ENCODE measurements around the gene RAMP1.

- TF ChIP-seq GABPA (IDR thresholded peaks at IDR 0.05; ENCODE audit: low read depth) (no peak), REST (IDR thresholded peaks at IDR 0.05; ENCODE audit: insufficient replicate concordance, low read depth) (no peak)
- TF ChIP-seq, protein P1, sequence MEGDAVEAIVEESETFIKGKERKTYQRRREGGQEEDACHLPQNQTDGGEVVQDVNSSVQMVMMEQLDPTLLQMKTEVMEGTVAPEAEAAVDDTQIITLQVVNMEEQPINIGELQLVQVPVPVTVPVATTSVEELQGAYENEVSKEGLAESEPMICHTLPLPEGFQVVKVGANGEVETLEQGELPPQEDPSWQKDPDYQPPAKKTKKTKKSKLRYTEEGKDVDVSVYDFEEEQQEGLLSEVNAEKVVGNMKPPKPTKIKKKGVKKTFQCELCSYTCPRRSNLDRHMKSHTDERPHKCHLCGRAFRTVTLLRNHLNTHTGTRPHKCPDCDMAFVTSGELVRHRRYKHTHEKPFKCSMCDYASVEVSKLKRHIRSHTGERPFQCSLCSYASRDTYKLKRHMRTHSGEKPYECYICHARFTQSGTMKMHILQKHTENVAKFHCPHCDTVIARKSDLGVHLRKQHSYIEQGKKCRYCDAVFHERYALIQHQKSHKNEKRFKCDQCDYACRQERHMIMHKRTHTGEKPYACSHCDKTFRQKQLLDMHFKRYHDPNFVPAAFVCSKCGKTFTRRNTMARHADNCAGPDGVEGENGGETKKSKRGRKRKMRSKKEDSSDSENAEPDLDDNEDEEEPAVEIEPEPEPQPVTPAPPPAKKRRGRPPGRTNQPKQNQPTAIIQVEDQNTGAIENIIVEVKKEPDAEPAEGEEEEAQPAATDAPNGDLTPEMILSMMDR (IDR thresholded peaks at IDR 0.05; ENCODE audit: insufficient read depth, low read length) = no peak
Observed at GRCh38 chr2:237910576-237911362, 51.3 kb downstream of the RAMP1 start.

Measured in HL-60 (cell line).